Endometrial microvascular endothelial cells (primary cell): ENCODE data around the gene DENND5B. TPM values are rescaled to one million over a fixed set of nuclear protein-coding genes. Genes with fewer than 3 reads are reported as not detected.

Experiments
- in situ Hi-C: cut with HindIII; loops from 2 replicates; pipeline ENCODE4 v1.10.0; 2017; ENCODE audit warnings: low sequenced_read_pairs, low pct_unique_long_range_greater_than_20kb; ENCODE audit errors: inconsistent ontology term
- total RNA-seq: library from RNA; depleted of rRNA; stranded (reverse); fragments of >200 nt; gene quantifications from one replicate; pipeline ENCODE4 v1.2.3, GENCODE V29; 2015; ENCODE audit errors: inconsistent ontology term

Gene DENND5B
- total RNA-seq, 1 donor from 2014 or later, result 16.4 TPM

DNA sequence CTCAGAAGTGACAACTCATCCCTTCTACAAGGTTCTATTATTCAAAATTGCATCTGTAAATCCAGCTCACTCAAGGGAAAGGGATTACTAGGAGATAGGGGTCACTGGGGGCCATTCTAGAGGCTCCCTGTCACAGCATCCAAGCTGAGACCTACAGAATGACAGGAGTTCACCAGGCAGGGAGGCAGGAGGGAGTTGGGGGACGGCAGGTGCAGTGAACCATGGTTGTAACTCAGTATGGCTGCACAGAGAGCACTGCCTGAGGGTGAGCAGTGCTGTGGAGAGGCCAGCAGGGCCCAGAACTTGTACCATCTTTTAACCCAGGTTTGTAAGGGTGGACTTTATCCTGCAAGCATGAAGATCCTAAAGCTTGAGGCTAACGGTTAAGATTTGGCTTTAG, 227.1 kb downstream of the DENND5B start:
- in situ Hi-C loops, result no loop called here

DNA sequence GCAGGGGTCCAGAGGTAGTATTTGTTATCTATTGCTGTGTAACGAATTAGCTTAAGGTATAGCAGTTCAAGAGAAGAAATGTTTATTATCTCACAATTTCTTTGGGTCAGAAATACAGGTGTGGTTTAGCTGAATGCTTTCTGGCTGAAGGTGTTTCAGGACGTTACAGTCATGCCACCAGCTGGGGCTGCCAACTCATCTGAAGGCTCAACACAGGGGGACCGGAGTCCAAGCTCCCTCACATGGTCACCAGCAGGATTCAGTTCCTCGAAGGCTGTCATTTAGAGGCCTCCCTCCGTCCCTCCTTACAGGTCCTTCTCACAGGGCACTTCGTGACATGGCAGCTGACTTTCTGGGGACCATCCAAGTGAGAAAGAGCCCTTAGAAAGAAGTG, 227.5 kb downstream of the DENND5B start:
- in situ Hi-C loops, result no loop called here

- in situ Hi-C loops, result no loop called here
These were observed 228.0 kb downstream of the DENND5B start for GRCh38 chr12:31362759-31363415.

GRCh38 chr12:31362115-31362758, 228.7 kb downstream of the DENND5B start:
- in situ Hi-C loops, result no loop called here

- in situ Hi-C loops, result no loop called here
These were observed 229.2 kb downstream of the DENND5B start for GRCh38 chr12:31361730-31362114.

- in situ Hi-C loops, result no loop called here
These were observed 235.2 kb downstream of the DENND5B start for GRCh38 chr12:31355747-31356107.

GRCh38 chr12:31353750-31354708, 236.9 kb downstream of the DENND5B start:
- in situ Hi-C loops, result no loop called here

DNA sequence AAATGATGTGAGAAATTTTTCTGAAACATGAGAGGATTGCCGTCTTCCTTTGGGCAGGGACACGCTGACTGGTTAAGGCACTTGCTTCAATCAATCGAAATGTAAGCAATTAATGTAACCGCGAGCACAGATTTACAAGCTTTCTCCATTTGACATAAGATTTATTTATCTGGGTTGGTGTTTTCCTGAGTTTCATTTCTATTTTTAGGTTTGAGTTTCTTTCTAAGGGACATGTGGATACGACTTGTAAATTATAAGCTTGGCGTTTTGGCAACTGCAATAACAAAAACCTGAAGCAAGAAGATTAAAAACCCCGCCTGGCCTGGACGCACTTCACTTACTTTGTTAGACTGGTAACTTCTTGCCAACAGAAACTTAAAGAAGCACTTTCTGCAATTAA, 244.7 kb downstream of the DENND5B start:
- in situ Hi-C loops, result no loop called here

DNA sequence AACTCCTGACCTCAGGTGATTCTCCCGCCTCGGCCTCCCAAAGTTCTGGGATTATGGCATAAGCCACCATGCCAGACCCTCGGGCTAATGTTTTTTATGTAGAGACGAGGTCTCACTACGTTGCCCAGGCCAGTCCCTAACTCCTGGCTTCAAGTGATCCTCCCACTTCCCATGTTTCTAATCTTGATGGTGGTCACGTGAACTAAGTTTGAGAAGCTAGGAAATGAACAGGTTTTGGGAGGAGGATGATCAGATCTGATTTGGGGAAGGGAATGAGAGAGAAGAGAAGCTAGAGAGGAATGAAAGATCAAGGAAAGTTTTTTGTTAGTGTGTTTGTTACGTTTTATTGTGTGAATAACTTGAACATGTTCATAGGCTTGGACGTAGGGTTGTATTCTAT, 247.8 kb downstream of the DENND5B start:
- in situ Hi-C loops, result no loop called here

GRCh38 chr12:31342286-31342685, 248.7 kb downstream of the DENND5B start:
- in situ Hi-C loops, result no loop called here

GRCh38 chr12:31339831-31340622, 250.9 kb downstream of the DENND5B start:
- in situ Hi-C loops, result no loop called here

GRCh38 chr12:31337952-31338351, 253.0 kb downstream of the DENND5B start:
- in situ Hi-C loops, result no loop called here

Other genes with a start within 250 kb of the DENND5B start
- gene ETFBKMT, start 68.6 kb upstream of the DENND5B start, total RNA-seq, result 4.4 TPM
- gene AMN1, start 137.9 kb upstream of the DENND5B start, total RNA-seq, result 8.5 TPM